GM21717 (cell line): ENCODE results near the gene KLHL12.

Experiments used
- ATAC-seq: cut with Tn5 transposase; IDR thresholded peaks from one replicate; pipeline ENCODE4 v1.9.1; 2021; ENCODE audit warnings: mild to moderate bottlenecking, moderate library complexity; ENCODE audit not compliant: unreplicated experiment

The KLHL12 gene

GRCh38 chr1:202926581-202927491, at the start of gene KLHL12:
TSS of gene KLHL12 (minus strand) at chr1:202927234. CDS start at chr1:202925162, 2,072 bp downstream.
- peak; percentile 86 for ATAC-seq

- ATAC-seq = no peak
Measured at GRCh38 chr1:202976633-202977032, 49.6 kb upstream of the KLHL12 start.

- ATAC-seq = no peak
Measured at GRCh38 chr1:202974856-202975255, 47.8 kb upstream of the KLHL12 start.

GRCh38 chr1:202972046-202972445, 45.0 kb upstream of the KLHL12 start:
- no peak for ATAC-seq

GRCh38 chr1:202968895-202969295, 41.9 kb upstream of the KLHL12 start:
- ATAC-seq = peak; percentile 51

GRCh38 chr1:202968351-202968750, 41.3 kb upstream of the KLHL12 start:
- no peak for ATAC-seq

- ATAC-seq = peak; percentile 2
Measured at GRCh38 chr1:202967684-202968281, 40.7 kb upstream of the KLHL12 start.

GRCh38 chr1:202966006-202966898, 39.2 kb upstream of the KLHL12 start:
- no peak for ATAC-seq

- no peak for ATAC-seq
Measured at GRCh38 chr1:202965422-202965821, 38.4 kb upstream of the KLHL12 start.

- ATAC-seq = no peak
Measured at GRCh38 chr1:202964791-202965410, 37.9 kb upstream of the KLHL12 start.

- no peak for ATAC-seq
Measured at GRCh38 chr1:202961220-202961880, 34.3 kb upstream of the KLHL12 start.

- ATAC-seq = no peak
Measured at GRCh38 chr1:202959276-202959620, 32.2 kb upstream of the KLHL12 start.

- ATAC-seq = no peak
Measured at GRCh38 chr1:202958544-202959275, 31.7 kb upstream of the KLHL12 start.

- ATAC-seq = peak; percentile 95
Measured at GRCh38 chr1:202957733-202958543, 30.9 kb upstream of the KLHL12 start, which contains the start of gene ADIPOR1. TSS of gene ADIPOR1 (minus strand) at chr1:202958312. CDS start at chr1:202951070, 7,242 bp downstream.

GRCh38 chr1:202956969-202957368, 29.9 kb upstream of the KLHL12 start:
- ATAC-seq = no peak

GRCh38 chr1:202954057-202954745, 27.2 kb upstream of the KLHL12 start:
- ATAC-seq = no peak

GRCh38 chr1:202953392-202953791, 26.4 kb upstream of the KLHL12 start:
- no peak for ATAC-seq

GRCh38 chr1:202952818-202953217, 25.8 kb upstream of the KLHL12 start:
- no peak for ATAC-seq
